Lung (tissue), 12 donors: Measurements from ENCODE around the gene CACNA1I. TPM values are rescaled to one million over a fixed set of nuclear protein-coding genes. Genes with fewer than 3 reads are reported as not detected.

ENCODE experiments used
- ATAC-seq: fragments of 200-7000 bp; cut with Tn5 transposase; one replicate; pipeline ENCODE4 v1.9.1; 2020; ENCODE audit warnings: moderate number of reproducible peaks; ENCODE audit not compliant: insufficient read depth, low FRiP score
- DNase-seq, 3 donors: peaks; one replicate each; pipeline ENCODE4 v3.0.0-alpha.2; 2013 to 2017
- H3K27ac ChIP-seq, 2 donors: one replicate each; pipeline ENCODE4 v1.5.1; 2013; ENCODE audit warnings: mild to moderate bottlenecking in 2 of 2, moderate library complexity in 2 of 2, control low read depth in 1 of 2, inconsistent platforms in 1 of 2, low read depth in 1 of 2, low read length in 1 of 2
- H3K27me3 ChIP-seq, 3 donors: one replicate each; pipeline ENCODE4 v1.5.1; 2013; ENCODE audit warnings: low read length in 2 of 3; ENCODE audit not compliant: control insufficient read depth in 3 of 3, insufficient read depth in 3 of 3
- H3K36me3 ChIP-seq, 4 donors: one replicate each; pipeline ENCODE4 v1.5.1; 2013; ENCODE audit warnings: low read length in 4 of 4, mild to moderate bottlenecking in 1 of 4, moderate library complexity in 1 of 4; ENCODE audit not compliant: control insufficient read depth in 4 of 4, insufficient read depth in 4 of 4
- H3K4me1 ChIP-seq, 5 donors: one replicate each; pipeline ENCODE4 v1.5.1; 2013; ENCODE audit warnings: low read length in 5 of 5, mild to moderate bottlenecking in 2 of 5, moderate library complexity in 1 of 5; ENCODE audit not compliant: control insufficient read depth in 5 of 5, insufficient read depth in 5 of 5
- H3K4me3 ChIP-seq: one replicate; pipeline ENCODE4 v1.5.1; 2013; ENCODE audit warnings: mild to moderate bottlenecking, control low read depth, moderate library complexity
- H3K9ac ChIP-seq, 2 donors: one replicate each; pipeline ENCODE4 v1.5.1; 2013; ENCODE audit warnings: low read length in 2 of 2, control low read depth in 1 of 2; ENCODE audit not compliant: insufficient read depth in 1 of 2
- H3K9me3 ChIP-seq, 4 donors: one replicate each; pipeline ENCODE4 v1.5.1; 2013; ENCODE audit warnings: low read length in 3 of 4, mild to moderate bottlenecking in 1 of 4, moderate library complexity in 1 of 4; ENCODE audit not compliant: control insufficient read depth in 4 of 4, insufficient read depth in 3 of 4
- CTCF ChIP-seq: IDR thresholded peaks from 2 replicates; pipeline ENCODE4 v1.5.1; 2012; ENCODE audit warnings: mild to moderate bottlenecking; ENCODE audit errors: control extremely low read depth, extremely low read depth
- WGBS, 2 donors: extraction: QIAGEN DNeasy Blood & Tissue Kit; methylation state at CpG; one replicate each; pipeline ENCODE4 v1.1.7; 2013; 5-methylcytosine and 5-hydroxymethylcytosine counted together
- polyA plus RNA-seq, 2 donors: library from polyadenylated mRNA; stranded (reverse); fragments of 200-250 nt; gene quantifications; one replicate each; pipeline ENCODE4 v1.2.1, GENCODE V29; 2013
- total RNA-seq, 2 donors: library from RNA; depleted of rRNA in 1 of 2; stranded (reverse); fragments of >200 nt in 1 of 2; gene quantifications; one replicate each; pipeline ENCODE4 v1.2.1, GENCODE V29; 2014 to 2021
- donor health status: control.
- donor health status: control.
- donor health status: Bipolar disorder and iron deficiency.
- donor health status: healthy.
- donor health status: DM: yes; HTN: yes; CAD: no.

Gene CACNA1I
- total and polyA plus RNA-seq, 4 donors, result 0.07 to 0.22 (median 0.16) TPM

- DNase-seq (no peak), ATAC-seq (no peak)
- Histone ChIP-seq H3K4me3 (no peak overlapping the region), H3K9me3 (peaks cover 0 to 6% (median 0%) of the 10 kb centered on the region in 4 donors), H3K9ac (no peak overlapping the region), H3K27me3 (peaks cover 0 to 13% (median 9%) of the 10 kb centered on the region in 3 donors), H3K36me3 (no peaks in the 10 kb centered on the region), H3K27ac (no peak overlapping the region), H3K4me1 (no peaks in the 10 kb centered on the region)
- no peak for TF ChIP-seq CTCF
- 40 to 50% methylated on average over 14 of the region's 14 CpGs for WGBS, 2 donors
Observed at GRCh38 chr22:39567135-39567946, 3.2 kb upstream of the CACNA1I start.

GRCh38 chr22:39568278-39568981 is 2.1 kb upstream of the CACNA1I start:
- no peak overlapping the region for H3K27ac ChIP-seq
- H3K9me3 ChIP-seq, result peaks cover 0 to 6% (median 0%) of the 10 kb centered on the region in 4 donors
- ATAC-seq (no peak), DNase-seq (no peak)
- no peaks in the 10 kb centered on the region for H3K4me1 ChIP-seq
- no peaks in the 10 kb centered on the region for H3K36me3 ChIP-seq
- no peak overlapping the region for H3K9ac ChIP-seq
- no peak overlapping the region for H3K4me3 ChIP-seq
- H3K27me3 ChIP-seq, result peaks cover 0 to 8% (median 5%) of the 10 kb centered on the region in 3 donors
- WGBS, 2 donors, result 77 to 78% methylated on average over 19 of the region's 19 CpGs
- no peak for TF ChIP-seq CTCF

- H3K36me3 ChIP-seq, result no peaks in the 10 kb centered on the region
- H3K27ac ChIP-seq, result no peak overlapping the region
- no peak for TF ChIP-seq CTCF
- 95 to 97% methylated on average over 7 of the region's 7 CpGs for WGBS, 2 donors
- ATAC-seq (no peak), DNase-seq (no peak)
- no peaks in the 10 kb centered on the region for H3K4me1 ChIP-seq
- H3K9me3 ChIP-seq, result peaks cover 0 to 6% (median 0%) of the 10 kb centered on the region in 4 donors
- no peak overlapping the region for H3K9ac ChIP-seq
- H3K4me3 ChIP-seq, result no peak overlapping the region
- peaks cover 0 to 3% (median 0%) of the 10 kb centered on the region in 3 donors for H3K27me3 ChIP-seq
Observed at GRCh38 chr22:39569066-39569465, 1.5 kb upstream of the CACNA1I start.
